Spleen (tissue), 7 donors: ENCODE data around the gene BLID.

Experiments used
- CTCF ChIP-seq, 11 experiments: fragments of 200-600 bp in 7 of 11; fragments of 450-650 bp in 4 of 11; sonication (generic) in 4 of 11; IDR thresholded peaks in 8 of 11; conservative IDR thresholded peaks in 3 of 11; 1 replicate in 7 of 11; 2 replicates in 4 of 11; pipeline versions ENCODE4 v1.4.0 to v1.8.0; 2016 to 2021; ENCODE audit warnings: antibody characterized with exemption in 11 of 11, inconsistent platforms in 4 of 11, mild to moderate bottlenecking in 1 of 11
- POLR2A ChIP-seq, 3 donors: fragments of 450-650 bp; IDR thresholded peaks; one replicate each; pipeline ENCODE4 v1.5.1; 2017; ENCODE audit warnings: antibody characterized with exemption in 3 of 3, mild to moderate bottlenecking in 1 of 3
- POLR2AphosphoS5 ChIP-seq, 3 donors: sonication (generic); formaldehyde crosslinking; IDR thresholded peaks; one replicate each; pipeline ENCODE4 v1.5.1; 2017; ENCODE audit warnings: antibody characterized with exemption in 3 of 3
- donor health status: DM: no; HTN: no; CAD: no; lungs with moderate emphysema.
- donor health status: DM: no; HTN: no; CAD: no.
- donor health status: DM: no; HTN: no; CAD: no.

GRCh38 chr11:122074022-122074421, 42.0 kb downstream of the BLID start:
- TF ChIP-seq CTCF (IDR thresholded peaks at IDR 0.05 in 8 of 11, conservative IDR thresholded peaks at IDR 0.05 in 3 of 11) (no peak), POLR2A (IDR thresholded peaks at IDR 0.05) (no peak), POLR2AphosphoS5 (IDR thresholded peaks at IDR 0.05) (no peak)
